HEK293 (cell line): ENCODE results near the gene MYO1C.

Source experiments
- CTCF ChIP-seq: fragments of 450-650 bp; formaldehyde crosslinking; IDR thresholded peaks from 2 replicates; pipeline ENCODE4 v1.5.1; 2016; ENCODE audit warnings: missing biosample characterization, missing genetic modification characterization
- PRDM2 ChIP-seq: fragments of 450-650 bp; formaldehyde crosslinking; IDR thresholded peaks from 2 replicates; pipeline ENCODE4 v1.5.1; 2016; ENCODE audit warnings: missing biosample characterization, missing genetic modification characterization, borderline replicate concordance
- TCF7L2 ChIP-seq: IDR thresholded peaks from 2 replicates; pipeline ENCODE4 v1.6.1; 2011; ENCODE audit warnings: low read depth, mild to moderate bottlenecking, inconsistent platforms, low read length, moderate library complexity, borderline replicate concordance
- TSHZ1 ChIP-seq: fragments of 450-650 bp; formaldehyde crosslinking; IDR thresholded peaks from 2 replicates; pipeline ENCODE4 v1.5.1; 2016; ENCODE audit warnings: missing biosample characterization, missing genetic modification characterization, borderline replicate concordance
- ZBTB17 ChIP-seq: fragments of 450-650 bp; formaldehyde crosslinking; IDR thresholded peaks from 2 replicates; pipeline ENCODE4 v1.5.1; 2016; ENCODE audit warnings: missing biosample characterization, missing genetic modification characterization
- ZNF221 ChIP-seq: fragments of 450-650 bp; formaldehyde crosslinking; IDR thresholded peaks from 2 replicates; pipeline ENCODE4 v1.5.1; 2017; ENCODE audit warnings: missing biosample characterization, missing genetic modification characterization, borderline replicate concordance
- ZNF311 ChIP-seq: fragments of 450-650 bp; formaldehyde crosslinking; IDR thresholded peaks from 2 replicates; pipeline ENCODE4 v1.5.1; 2017; ENCODE audit warnings: missing biosample characterization, missing genetic modification characterization, borderline replicate concordance
- ZNF514 ChIP-seq: fragments of 450-650 bp; formaldehyde crosslinking; IDR thresholded peaks from 2 replicates; pipeline ENCODE4 v1.5.1; 2016; ENCODE audit warnings: missing biosample characterization, missing genetic modification characterization
- ZNF558 ChIP-seq: fragments of 450-650 bp; formaldehyde crosslinking; IDR thresholded peaks from 2 replicates; pipeline ENCODE4 v1.5.1; 2016; ENCODE audit warnings: missing biosample characterization, missing genetic modification characterization
- ZNF561 ChIP-seq: fragments of 450-650 bp; IDR thresholded peaks from 2 replicates; pipeline ENCODE4 v1.5.1; 2018; ENCODE audit warnings: missing biosample characterization, missing genetic modification characterization, borderline replicate concordance

GRCh38 chr17:1452836-1453235 is 39.6 kb downstream of the MYO1C start:
- TF ChIP-seq ZNF514 (tag by site-specific recombination) (no peak), ZNF561 (no peak), CTCF (tag by site-specific recombination) (no peak), ZNF221 (tag by site-specific recombination) (no peak), ZNF311 (tag by site-specific recombination) (no peak), TCF7L2 (no peak), TSHZ1 (tag by site-specific recombination) (no peak), ZNF558 (tag by site-specific recombination) (no peak), ZBTB17 (tag by site-specific recombination) (no peak), PRDM2 (tag by site-specific recombination) (no peak)
